HCT116 (cell line): ENCODE data around the gene PRPF8. TPM values are rescaled to one million over a fixed set of nuclear protein-coding genes. Genes with fewer than 3 reads are reported as not detected.

Experiments
- ATAC-seq: fragments of 200-7000 bp; cut with Tn5 transposase; 2 replicates; pipeline ENCODE4 v1.9.1; 2020; ENCODE audit warnings: mild to moderate bottlenecking, moderate library complexity
- BruUV-seq: library from RNA; stranded (reverse); fragments of 400-500 nt; replicated peaks from 2 replicates; lab custom pipeline; 2021; lab: Mats Ljungman, UMichigan
- CTCF ChIA-PET: fragments of 300-600 bp; sonication (Branson Sonifier 250); formaldehyde crosslinking; loops from one replicate; lab custom pipeline; 2021; ENCODE audit warnings: antibody characterized with exemption; lab: Charles Lee
- POLR2A ChIA-PET: fragments of 300-600, 350-600 bp; sonication (Branson Sonifier 250); formaldehyde crosslinking; loops from one replicate; lab custom pipeline; 2021; ENCODE audit warnings: antibody characterized with exemption; lab: Charles Lee
- RAD21 ChIA-PET, 2 experiments: fragments of 300-600 bp; sonication (Branson Sonifier 250); formaldehyde crosslinking; loops; one replicate each; lab custom pipeline; 2023; ENCODE audit warnings: low total read pairs in 2 of 2; ENCODE audit not compliant: uncharacterized antibody in 2 of 2, unreplicated experiment in 2 of 2, low non-redundant PET in 1 of 2; lab: Charles Lee
- DNase-seq: peaks from one replicate; pipeline ENCODE4 v3.0.0-alpha.2; 2010; ENCODE audit warnings: low read depth, low spot score
- H2AFZ ChIP-seq: fragments of 200-600 bp; shearing (Covaris generic), sonication (generic); 2 replicates; pipeline ENCODE4 v1.6.1; 2017; ENCODE audit warnings: low read depth, mixed run types, mixed read lengths, antibody characterized with exemption, low read length; ENCODE audit not compliant: poor library complexity, severe bottlenecking
- H3K27ac ChIP-seq: 2 replicates; pipeline ENCODE4 v1.5.1; 2012; ENCODE audit warnings: low read depth, low read length
- H3K27me3 ChIP-seq: fragments of 200-600 bp; sonication (generic); 2 replicates; pipeline ENCODE4 v1.6.1; 2016; ENCODE audit warnings: mixed run types, low read length, mixed read lengths; ENCODE audit not compliant: insufficient read depth
- H3K36me3 ChIP-seq, 2 experiments: fragments of 200-500 bp in 1 of 2; fragments of 200-600 bp in 1 of 2; sonication (Bioruptor generic) in 1 of 2; sonication (generic) in 1 of 2; 2 replicates each; pipeline versions ENCODE4 v1.5.1 to v1.6.1; 2014 to 2016; ENCODE audit warnings: low read length in 2 of 2, inconsistent platforms in 1 of 2, mixed read lengths in 1 of 2, mixed run types in 1 of 2; ENCODE audit not compliant: insufficient read depth in 2 of 2, control insufficient read depth in 1 of 2
- H3K4me1 ChIP-seq, 2 experiments: fragments of 200-600 bp in 1 of 2; sonication (generic) in 1 of 2; 2 replicates each; pipeline versions ENCODE4 v1.5.1 to v1.6.1; 2012 to 2017; ENCODE audit warnings: low read length in 2 of 2, inconsistent platforms in 1 of 2, mild to moderate bottlenecking in 1 of 2, mixed read lengths in 1 of 2, mixed run types in 1 of 2, moderate library complexity in 1 of 2; ENCODE audit not compliant: insufficient read depth in 2 of 2, control insufficient read depth in 1 of 2
- H3K4me2 ChIP-seq: fragments of 200-600 bp; sonication (generic); 2 replicates; pipeline ENCODE4 v1.6.1; 2017; ENCODE audit warnings: mixed run types, low read length, mixed read lengths
- H3K4me3 ChIP-seq, 2 experiments: fragments of 200-600 bp in 1 of 2; sonication (generic) in 1 of 2; replicated peaks in 1 of 2; 2 replicates each; pipeline ENCODE4 v1.5.1; 2011 to 2016; ENCODE audit warnings: low read length in 2 of 2, control low read depth in 1 of 2, low read depth in 1 of 2, mild to moderate bottlenecking in 1 of 2, mixed read lengths in 1 of 2, mixed run types in 1 of 2
- H3K79me2 ChIP-seq: fragments of 200-600 bp; sonication (generic); 2 replicates; pipeline ENCODE4 v1.6.1; 2017; ENCODE audit warnings: mild to moderate bottlenecking, mixed run types, low read length, moderate library complexity, mixed read lengths; ENCODE audit not compliant: insufficient read depth
- H3K9ac ChIP-seq: fragments of 200-600 bp; sonication (generic); 2 replicates; pipeline ENCODE4 v1.6.1; 2016; ENCODE audit warnings: low read length, mixed read lengths
- H3K9me2 ChIP-seq: fragments of 200-600 bp; sonication (generic), shearing (Covaris generic); 2 replicates; pipeline ENCODE4 v1.6.1; 2017; ENCODE audit warnings: mixed run types, mild to moderate bottlenecking, moderate library complexity; ENCODE audit not compliant: insufficient read depth
- H3K9me3 ChIP-seq, 2 experiments: fragments of 200-500 bp in 1 of 2; fragments of 200-600 bp in 1 of 2; sonication (Bioruptor generic) in 1 of 2; sonication (generic) in 1 of 2; 2 replicates each; pipeline ENCODE4 v1.6.1; 2014 to 2017; ENCODE audit warnings: low read length in 2 of 2, mixed read lengths in 2 of 2, inconsistent platforms in 1 of 2, low read depth in 1 of 2, mild to moderate bottlenecking in 1 of 2, mixed run types in 1 of 2, moderate library complexity in 1 of 2; ENCODE audit not compliant: control insufficient read depth in 1 of 2, insufficient read depth in 1 of 2
- H4K20me1 ChIP-seq: fragments of 200-600 bp; sonication (generic), shearing (Covaris generic); 2 replicates; pipeline ENCODE4 v1.6.1; 2017; ENCODE audit warnings: mixed run types, mild to moderate bottlenecking, moderate library complexity; ENCODE audit not compliant: insufficient read depth
- CEBPB ChIP-seq: IDR thresholded peaks from 2 replicates; pipeline ENCODE4 v1.6.1; 2012; ENCODE audit warnings: low read depth
- CTCF ChIP-seq, 3 experiments: fragments of 200-600 bp in 1 of 3; sonication (generic) in 1 of 3; IDR thresholded peaks in 2 of 3; conservative IDR thresholded peaks in 1 of 3; 2 replicates each; pipeline ENCODE4 v1.5.1; 2012 to 2017; ENCODE audit warnings: low read depth in 2 of 3, low read length in 2 of 3, antibody characterized with exemption in 1 of 3, borderline replicate concordance in 1 of 3, control low read depth in 1 of 3, mild to moderate bottlenecking in 1 of 3, mixed read lengths in 1 of 3, mixed run types in 1 of 3, moderate library complexity in 1 of 3; ENCODE audit not compliant: insufficient read depth in 1 of 3
- EGR1 ChIP-seq: IDR thresholded peaks from 2 replicates; pipeline ENCODE4 v1.6.1; 2012; ENCODE audit warnings: low read depth
- ELF1 ChIP-seq: IDR thresholded peaks from 2 replicates; pipeline ENCODE4 v1.6.1; 2012; ENCODE audit warnings: low read depth, borderline replicate concordance
- EZH2 ChIP-seq: fragments of 200-600 bp; sonication (generic); IDR thresholded peaks from 2 replicates; pipeline ENCODE4 v1.6.1; 2017; ENCODE audit warnings: antibody characterized with exemption, mixed run types
- EZH2phosphoT487 ChIP-seq: fragments of 200-600 bp; IDR thresholded peaks from 2 replicates; pipeline ENCODE4 v1.6.1; 2018; ENCODE audit warnings: antibody characterized with exemption, borderline replicate concordance
- FOSL1 ChIP-seq: IDR thresholded peaks from 2 replicates; pipeline ENCODE4 v1.6.1; 2012; ENCODE audit warnings: low read depth
- JUND ChIP-seq: IDR thresholded peaks from 2 replicates; pipeline ENCODE4 v1.6.1; 2012
- POLR2AphosphoS5 ChIP-seq: IDR thresholded peaks from 2 replicates; pipeline ENCODE4 v1.6.1; 2011; ENCODE audit warnings: mild to moderate bottlenecking, low read depth, low read length, moderate library complexity
- RAD21 ChIP-seq: IDR thresholded peaks from 2 replicates; pipeline ENCODE4 v1.6.1; 2012; ENCODE audit warnings: low read depth, mild to moderate bottlenecking
- SP1 ChIP-seq: IDR thresholded peaks from 2 replicates; pipeline ENCODE4 v1.6.1; 2012; ENCODE audit warnings: low read depth
- TCF7L2 ChIP-seq: IDR thresholded peaks from 2 replicates; pipeline ENCODE4 v1.7.0; 2011; ENCODE audit warnings: borderline replicate concordance, inconsistent platforms; ENCODE audit not compliant: insufficient read depth, insufficient read length; ENCODE audit errors: extremely low read depth
- ZFX ChIP-seq: fragments of 450-650 bp; IDR thresholded peaks from 2 replicates; pipeline ENCODE4 v1.6.1; 2017
- intact Hi-C: fragments of 100-400 bp; cut with micrococcal nuclease; formaldehyde crosslinking; loops from 2 replicates; pipeline ENCODE4 v1.10.0; 2022
- total RNA-seq: library from RNA; stranded (reverse); gene quantifications from one replicate; pipeline ENCODE4 v1.2.1, GENCODE V29; 2021; ENCODE audit not compliant: unreplicated experiment

Gene PRPF8
- total RNA-seq, 1 experiment from 2014 or later = 386 TPM

GRCh38 chr17:1648963-1649843, 35.5 kb downstream of the PRPF8 start (continued):
- TF ChIP-seq POLR2AphosphoS5 (peak; percentile 53), ELF1 (no peak), FOSL1 (no peak), EZH2 (no peak), JUND (no peak), CEBPB (no peak), RAD21 (peak; percentile 61)

- POLR2A ChIA-PET = interaction anchor here (0.9 to 3.0 kb wide), 5 partner anchors 12 to 185 kb away, joined by 3 to 14 read pairs (median 5); no protein-coding TSS in a partner anchor
- TF ChIP-seq TCF7L2 (peak; percentile 31), CTCF (IDR thresholded peaks at IDR 0.05 in 2 of 3, conservative IDR thresholded peaks at IDR 0.05 in 1 of 3; ENCODE audit: borderline replicate concordance in 1 of 3, insufficient read depth in 1 of 3, low read depth in 2 of 3, low read length in 2 of 3) (peak; percentile 33 to 54 (median 54); a peak in 3 of 6 replicates), POLR2AphosphoS5 (peak; percentile 71; the same call in 1 of the 2 replicates), SP1 (no peak), EZH2phosphoT487 (no peak), ZFX (peak; percentile 51; the same call in 1 of the 2 replicates), EGR1 (peak; percentile 75)
- TF ChIP-seq, all 23 proteins: peak for 5
- H3K9me3 ChIP-seq = no peaks in the 10 kb centered on the region
- BruUV-seq = no TSS peak
- H2AFZ ChIP-seq = no peak overlapping the region
- H3K4me2 ChIP-seq = peak overlapping the region; percentile 99
- no peaks in the 10 kb centered on the region for H3K27me3 ChIP-seq
- intact Hi-C loops = loop anchor here (2.0 to 5.0 kb wide), 2 partner anchors 74 to 391 kb away; no protein-coding TSS in a partner anchor
- ChIA-PET RAD21 (interaction anchor here (0.6 to 2.0 kb wide), 6 partner anchors 33 to 533 kb away, joined by 3 to 13 read pairs (median 4); no protein-coding TSS in a partner anchor), CTCF (interaction anchor here (0.9 to 4.2 kb wide), 25 partner anchors 10 to 394 kb away, joined by 3 to 70 read pairs (median 4); partner anchors contain the start of genes PRPF8, RTN4RL1 and SLC43A2)
- DNase-seq (peak; percentile 12), ATAC-seq (peak; percentile 42)
- peaks cover 21 to 27% of the 10 kb centered on the region in 2 experiments for H3K36me3 ChIP-seq
- peak overlapping the region; percentile 65 to 72 for H3K4me3 ChIP-seq
- no peaks in the 10 kb centered on the region for H3K9me2 ChIP-seq
- H3K4me1 ChIP-seq = peaks cover 27 to 56% of the 10 kb centered on the region in 2 experiments
- no peaks in the 10 kb centered on the region for H3K79me2 ChIP-seq
- peak overlapping the region; percentile 93 for H3K27ac ChIP-seq
- no peaks in the 10 kb centered on the region for H4K20me1 ChIP-seq
- peak overlapping the region; percentile 77 for H3K9ac ChIP-seq
These were observed 36.3 kb downstream of the PRPF8 start for GRCh38 chr17:1648173-1648962.
